ENCODE results near the gene BEND7.
"Not testable (repeated sequence)": the region's sequence is repeated elsewhere in the genome, so short reads cannot be mapped to it uniquely, and the experiment has no call there.

Gene BEND7

DNA sequence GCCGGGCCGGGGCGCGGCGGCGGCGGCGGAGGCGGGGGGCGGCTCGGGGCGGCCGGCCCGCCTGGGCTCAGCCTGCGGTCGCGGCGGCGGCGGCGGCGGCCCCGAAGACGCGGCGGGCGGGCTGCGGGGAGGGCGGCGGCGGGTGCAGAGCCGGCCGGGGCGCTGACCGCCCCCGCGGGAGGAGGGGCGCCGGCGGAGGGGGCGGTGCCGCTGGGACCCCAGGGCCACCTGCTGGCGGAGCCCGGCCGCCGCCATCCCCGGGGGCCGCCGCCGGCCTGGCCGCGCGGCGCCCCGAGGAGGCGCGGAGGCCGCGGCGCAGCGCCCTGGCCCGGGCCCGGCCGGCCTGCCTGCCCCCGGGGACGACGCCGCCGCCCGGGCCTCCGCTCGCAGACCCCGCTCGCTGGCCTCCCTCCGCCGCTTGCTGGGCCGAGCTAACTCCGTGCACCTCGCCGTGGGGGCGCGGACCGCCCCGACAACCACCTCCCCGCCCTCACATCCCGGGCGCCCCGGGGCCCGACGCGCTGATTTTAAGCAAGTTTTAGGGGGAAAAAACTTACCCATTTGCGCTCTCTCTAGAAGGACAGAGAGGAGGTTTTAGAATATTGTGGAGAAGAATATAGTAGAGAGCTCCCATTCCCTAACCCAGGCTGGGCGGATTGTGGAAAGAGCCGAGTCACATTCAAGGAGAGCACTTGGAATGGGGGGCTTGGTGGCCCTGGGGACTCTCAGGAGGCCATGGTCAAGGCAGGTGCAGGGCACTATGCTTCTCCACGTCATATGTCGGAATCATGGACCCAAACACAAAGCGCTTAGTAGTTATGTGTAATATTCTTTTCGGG, at the start of gene BEND7:
TSS of gene BEND7 (minus strand) at position 140 of the 839 bp plus-strand sequence. CDS start 481 bp downstream, outside the sequence.
- DNase-seq (ENCODE audit: low read depth), result no peak

- no peak for DNase-seq (ENCODE audit: low read depth)
Measured at GRCh38 chr10:13573960-13574359, 45.1 kb upstream of the BEND7 start.

- DNase-seq (ENCODE audit: low read depth), result no peak
Measured at GRCh38 chr10:13571541-13571940, 42.7 kb upstream of the BEND7 start.

DNA sequence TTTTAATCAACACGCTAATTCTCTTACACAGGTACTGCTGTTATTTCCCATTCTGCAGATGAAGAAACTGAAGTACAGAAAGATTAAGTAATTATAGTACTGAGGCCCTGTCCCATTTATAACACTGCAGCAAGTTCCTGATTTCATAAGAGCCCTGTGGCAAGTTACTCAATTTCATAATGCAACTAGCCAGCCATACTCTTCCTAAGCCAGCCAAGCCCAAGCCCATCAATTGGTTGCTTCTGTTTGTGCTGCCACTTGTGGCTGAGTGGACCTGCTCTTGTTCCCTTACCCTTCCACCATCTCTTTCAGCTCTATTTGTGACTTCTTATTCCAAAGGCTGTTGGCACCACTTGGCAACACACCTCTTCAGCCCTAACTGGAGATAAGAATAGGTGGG, 38.2 kb upstream of the BEND7 start:
- no peak for DNase-seq (ENCODE audit: low read depth)

DNA sequence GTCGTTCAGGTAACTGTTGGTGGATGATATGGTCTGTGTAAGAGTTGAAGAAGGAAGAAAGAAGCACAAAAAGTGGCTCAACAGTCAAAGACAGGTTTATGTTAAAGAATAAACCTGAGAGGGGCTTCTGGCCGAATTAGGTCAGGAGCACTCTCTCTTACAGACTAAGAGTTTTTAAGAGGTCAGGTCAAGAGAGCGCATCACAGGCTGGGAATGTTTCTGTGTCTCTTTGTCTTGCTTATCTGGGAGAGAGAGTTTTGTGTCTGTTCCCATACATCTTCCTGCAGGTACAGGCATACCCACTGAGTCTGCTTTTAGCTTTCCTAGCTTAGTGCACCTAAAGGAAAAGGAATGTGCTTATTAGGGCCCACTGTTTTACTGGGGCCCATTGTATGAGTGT, 35.8 kb upstream of the BEND7 start:
- DNase-seq (ENCODE audit: low read depth), result no peak

DNA sequence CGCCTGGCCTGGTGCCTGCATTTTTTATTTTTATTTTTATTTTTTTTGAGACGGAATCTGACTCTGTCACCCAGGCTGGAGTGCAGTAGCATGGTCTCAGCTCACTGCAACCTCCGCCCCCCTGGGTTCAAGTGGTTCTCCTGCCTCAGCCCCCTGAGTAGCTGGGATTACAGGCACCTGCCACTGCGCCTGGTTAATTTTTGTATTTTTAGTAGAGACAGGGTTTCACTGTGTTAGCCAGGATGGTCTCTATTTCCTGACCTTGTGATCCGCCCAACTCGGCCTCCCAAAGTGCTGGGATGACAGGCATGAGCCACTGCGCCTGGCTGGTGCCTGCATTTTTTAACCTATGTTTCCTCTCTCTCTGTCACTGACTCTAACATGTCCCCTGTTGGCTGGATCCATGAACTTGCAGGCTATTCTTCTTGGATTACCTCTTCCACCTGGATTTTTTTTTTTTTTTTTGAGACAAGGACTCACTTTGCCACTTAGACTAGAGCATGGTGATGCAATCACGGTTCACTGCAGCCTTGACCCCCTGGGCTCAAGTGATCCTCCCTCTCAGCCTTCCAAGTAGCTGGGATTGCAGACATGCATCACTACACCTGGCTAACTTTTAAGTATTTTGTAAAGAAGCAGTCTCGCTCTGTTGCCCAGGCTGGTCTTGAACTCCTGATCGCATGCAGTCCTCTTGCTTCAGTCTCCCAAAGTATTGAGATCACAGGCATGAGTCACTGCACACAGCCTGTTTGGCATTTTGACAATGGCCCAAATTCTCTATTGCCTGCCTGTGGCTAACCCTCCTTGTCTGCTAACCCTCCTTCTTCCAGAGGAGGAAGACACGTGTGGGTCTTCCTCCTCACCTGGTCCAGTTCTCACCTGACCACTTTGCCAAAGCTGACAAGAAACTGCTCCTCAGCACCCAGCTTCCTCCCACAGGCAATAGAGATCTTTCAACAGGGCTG, 34.9 kb upstream of the BEND7 start:
- DNase-seq (ENCODE audit: low read depth), result no peak

GRCh38 chr10:13560597-13560996, 31.8 kb upstream of the BEND7 start:
- DNase-seq (ENCODE audit: low read depth), result no peak

GRCh38 chr10:13559124-13559700, 30.4 kb upstream of the BEND7 start:
- no peak for DNase-seq (ENCODE audit: low read depth)

DNA sequence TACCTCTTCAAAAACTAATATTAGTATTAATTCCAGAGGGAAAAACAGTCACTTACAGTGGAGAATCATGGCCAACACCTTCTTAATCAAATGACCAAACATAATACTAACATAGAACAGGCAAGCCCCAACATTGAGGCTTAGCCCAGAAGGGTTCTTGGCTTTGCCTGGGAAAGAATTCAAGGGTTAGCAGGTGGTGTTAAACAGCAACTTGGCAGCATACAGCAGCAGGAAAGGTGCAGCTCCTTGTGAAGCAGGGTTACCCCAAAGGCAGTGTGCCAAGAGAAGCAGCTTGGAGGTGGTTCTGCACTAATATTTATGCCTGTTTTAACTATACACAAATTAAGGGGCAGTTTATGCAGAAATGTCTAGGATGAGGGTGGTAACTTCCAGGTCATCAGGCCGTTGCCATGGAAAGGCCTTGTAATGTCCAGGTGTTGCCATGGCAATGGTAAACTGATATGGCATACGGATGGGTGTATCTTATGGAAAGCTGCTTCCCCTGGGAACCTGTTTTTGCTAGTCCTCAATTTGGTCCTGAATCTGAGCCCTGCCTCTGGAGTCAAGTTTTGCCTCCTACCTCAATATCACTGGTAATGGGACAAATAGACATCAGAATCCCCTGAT, 27.2 kb upstream of the BEND7 start:
- DNase-seq (ENCODE audit: low read depth), result no peak

DNA sequence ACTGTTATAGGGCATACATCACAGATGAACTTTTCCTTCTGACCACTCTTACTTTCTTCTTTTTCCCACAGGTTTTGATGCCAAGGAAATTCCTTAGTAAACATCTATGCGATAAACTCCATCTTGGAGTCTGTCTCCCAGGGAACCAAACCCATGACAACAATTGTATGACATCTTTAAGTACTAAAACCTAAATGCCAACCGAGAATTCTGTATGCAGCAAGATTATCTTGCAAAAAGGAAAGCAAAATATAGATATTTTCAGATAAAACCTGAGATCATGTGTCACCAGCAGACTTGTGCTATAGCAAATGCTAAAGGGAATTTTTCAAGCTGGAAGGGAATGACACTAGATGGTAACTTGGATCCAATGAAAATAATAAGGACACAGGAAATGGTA, 22.0 kb upstream of the BEND7 start:
- no peak for DNase-seq (ENCODE audit: low read depth)

DNA sequence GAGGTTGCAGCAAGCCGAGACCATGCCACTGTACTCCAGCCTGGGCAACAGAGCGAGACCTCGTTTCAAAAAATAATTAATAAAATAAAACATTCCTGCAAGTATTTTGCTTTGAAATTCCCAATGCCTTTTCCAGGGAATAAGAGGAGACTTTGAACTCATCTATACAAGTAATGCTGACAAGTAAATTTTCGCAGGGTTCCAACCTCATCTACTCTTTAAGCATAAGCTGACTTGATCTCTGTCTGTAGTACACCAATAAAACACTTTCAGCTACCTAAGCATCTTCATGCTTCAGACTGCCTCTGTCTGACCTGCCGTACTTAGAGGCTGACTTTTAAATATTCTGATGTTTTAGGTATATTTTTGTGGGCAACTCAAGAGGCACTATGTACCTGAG, 13.7 kb upstream of the BEND7 start:
- no peak for DNase-seq (ENCODE audit: low read depth)

DNA sequence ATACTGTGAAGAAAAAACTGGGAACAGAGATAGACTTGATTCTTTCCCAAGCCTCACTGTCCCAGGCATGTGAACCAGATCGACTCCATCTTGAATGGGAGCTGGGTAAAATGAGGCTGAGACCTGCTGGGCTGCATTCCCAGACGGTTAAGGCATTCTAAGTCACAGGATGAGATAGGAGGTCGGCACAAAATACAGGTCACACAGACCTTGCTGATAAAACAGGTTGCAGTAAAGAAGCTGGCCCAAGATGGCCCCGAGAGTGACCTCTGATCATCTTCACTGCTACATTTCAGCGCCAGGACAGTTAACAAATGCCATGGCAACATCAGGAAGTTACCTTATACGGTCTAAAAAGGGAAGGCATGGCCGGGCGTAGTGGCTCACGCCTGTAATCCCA, 9.2 kb upstream of the BEND7 start:
- not testable (repeated sequence) for DNase-seq (ENCODE audit: low read depth)

DNA sequence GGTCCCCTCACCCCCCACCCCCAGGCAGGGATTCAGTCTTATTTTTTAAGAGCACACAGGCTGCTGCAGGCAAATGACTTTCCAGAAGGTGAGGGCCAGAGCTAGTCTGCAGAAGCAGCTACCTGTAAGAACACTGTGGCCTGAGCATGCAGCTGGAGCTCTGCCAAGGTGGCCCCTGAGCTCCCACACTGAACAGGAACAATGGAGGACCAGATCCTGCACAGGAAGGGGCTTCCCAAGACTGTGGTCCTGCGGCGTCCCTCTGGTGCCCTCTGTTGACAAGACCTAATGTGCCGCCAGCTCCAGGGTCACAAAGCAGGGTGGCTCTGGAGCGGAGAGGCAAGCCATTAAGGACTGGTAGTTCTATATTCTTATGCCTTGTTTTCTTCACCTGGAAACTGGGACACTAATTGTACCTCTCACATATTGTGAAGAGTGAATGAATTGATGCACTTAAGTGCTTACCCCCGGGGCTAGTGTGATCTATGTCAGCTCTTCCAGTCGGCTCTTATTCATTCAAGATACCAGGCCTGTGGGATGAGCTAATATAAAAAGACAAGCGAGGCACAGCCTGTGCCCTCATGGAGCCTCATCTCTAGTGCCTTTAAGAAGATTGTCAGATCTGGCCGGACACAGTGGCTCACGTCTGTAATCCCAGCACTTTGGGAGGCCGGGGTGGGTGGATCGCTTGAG, 8.0 kb upstream of the BEND7 start:
- DNase-seq (ENCODE audit: low read depth), result no peak

DNA sequence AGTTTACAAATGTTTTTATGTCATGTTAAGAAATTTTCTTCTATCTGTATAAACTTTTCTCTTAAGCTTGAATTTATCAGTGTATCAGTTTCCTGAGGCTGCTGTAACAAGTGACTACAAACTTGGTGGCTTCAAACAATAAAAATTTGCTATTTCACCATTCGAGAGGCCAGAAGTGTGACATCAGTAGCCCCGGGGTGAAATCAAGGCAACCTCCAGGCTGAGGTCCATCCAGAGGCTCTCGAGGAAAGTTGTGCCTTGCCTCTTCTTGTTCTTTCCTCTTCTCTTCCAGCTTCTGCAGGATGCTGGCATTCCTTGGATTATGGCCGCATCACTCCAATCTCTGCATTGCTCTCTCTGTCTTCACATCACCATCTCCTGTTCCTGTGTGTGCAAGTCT, 6.5 kb upstream of the BEND7 start:
- DNase-seq (ENCODE audit: low read depth), result no peak

DNA sequence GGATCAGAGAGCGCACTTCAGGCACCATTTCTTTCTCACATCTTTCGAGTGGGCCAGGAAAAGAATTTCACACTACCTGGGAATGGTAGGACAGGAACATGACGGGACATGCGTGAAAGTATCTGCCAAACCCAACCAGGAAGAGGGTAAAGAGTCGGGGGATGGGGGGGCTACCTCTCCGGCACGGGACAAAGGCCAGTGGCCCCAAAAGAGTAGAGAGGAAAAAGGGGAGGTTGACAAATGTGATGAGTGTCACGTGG, 830 bp upstream of the BEND7 start:
- DNase-seq (ENCODE audit: low read depth), result no peak

- no peak for DNase-seq (ENCODE audit: low read depth)
Measured at GRCh38 chr10:13528123-13528874, 515 bp downstream of the BEND7 start.

GRCh38 chr10:13527864-13528122, 1.0 kb downstream of the BEND7 start:
- no peak for DNase-seq (ENCODE audit: low read depth)

GRCh38 chr10:13526948-13527863, 1.6 kb downstream of the BEND7 start:
- DNase-seq (ENCODE audit: low read depth), result no peak

DNA sequence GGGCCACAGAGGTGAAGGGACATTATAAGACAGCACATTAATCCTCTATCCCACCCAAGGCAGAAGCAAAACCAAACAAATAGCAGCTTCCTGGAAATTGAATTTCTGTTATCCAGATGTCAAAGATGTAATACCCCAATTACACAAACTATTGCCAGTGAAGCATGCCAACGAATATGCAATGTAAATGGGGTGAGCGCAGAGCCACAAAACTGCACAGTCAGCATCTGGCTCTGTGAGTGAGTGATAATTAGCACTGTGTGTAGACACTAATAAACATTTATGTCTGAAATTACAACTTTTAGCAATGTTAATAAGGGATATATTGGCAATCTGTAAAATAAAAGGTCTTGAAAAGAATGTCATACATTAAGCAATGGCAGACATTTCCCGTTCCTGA, 3.2 kb downstream of the BEND7 start:
- no peak for DNase-seq (ENCODE audit: low read depth)

DNA sequence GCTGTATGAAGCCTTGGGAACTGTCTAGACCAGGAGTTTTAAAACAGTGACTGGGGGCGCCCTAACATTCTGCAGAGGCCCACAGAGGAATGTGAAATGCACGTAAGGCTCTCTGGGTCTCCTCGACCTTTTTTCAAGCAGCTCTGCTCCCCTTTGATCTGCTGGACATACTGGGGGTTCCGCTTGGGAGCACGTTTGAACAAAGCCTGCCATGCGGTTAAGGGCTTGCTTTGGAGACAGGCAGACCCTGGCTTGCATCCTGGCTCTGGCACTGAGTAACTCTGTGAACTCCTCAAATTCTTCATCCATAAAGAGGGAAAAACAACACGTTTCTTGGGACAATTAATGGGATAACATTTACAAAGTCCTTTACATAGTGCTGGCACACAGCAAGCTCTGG, 7.8 kb downstream of the BEND7 start:
- DNase-seq (ENCODE audit: low read depth), result no peak
